ENCODE measurements around the gene EEFSEC.

Gene EEFSEC

DNA sequence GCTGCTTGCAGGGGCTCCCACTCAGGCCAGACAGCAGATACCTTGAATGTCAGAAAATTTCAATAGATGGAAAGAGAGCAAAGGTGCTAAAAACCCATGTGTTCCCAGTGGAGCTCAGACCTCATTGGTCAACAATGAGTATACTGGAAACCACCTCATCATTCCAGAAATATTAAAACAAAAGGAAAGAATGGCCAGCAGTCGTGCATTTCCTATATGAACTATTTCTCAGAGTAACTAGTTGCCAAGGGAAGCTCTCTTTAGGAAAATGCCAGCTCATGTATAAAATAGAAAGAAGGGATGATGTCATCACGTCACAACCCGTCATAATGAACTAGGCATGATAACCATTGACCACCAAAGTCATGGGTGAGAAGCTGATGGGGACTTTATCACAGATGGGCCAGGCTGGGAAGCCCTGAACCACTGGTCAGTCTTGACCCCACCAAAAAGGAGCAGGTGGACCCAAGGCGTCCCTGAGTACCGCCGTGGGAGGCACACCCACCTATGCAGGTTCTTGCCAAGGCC lies 295.9 kb downstream of the EEFSEC start:
- DNase-seq (no peak), ATAC-seq (no peak)

DNA sequence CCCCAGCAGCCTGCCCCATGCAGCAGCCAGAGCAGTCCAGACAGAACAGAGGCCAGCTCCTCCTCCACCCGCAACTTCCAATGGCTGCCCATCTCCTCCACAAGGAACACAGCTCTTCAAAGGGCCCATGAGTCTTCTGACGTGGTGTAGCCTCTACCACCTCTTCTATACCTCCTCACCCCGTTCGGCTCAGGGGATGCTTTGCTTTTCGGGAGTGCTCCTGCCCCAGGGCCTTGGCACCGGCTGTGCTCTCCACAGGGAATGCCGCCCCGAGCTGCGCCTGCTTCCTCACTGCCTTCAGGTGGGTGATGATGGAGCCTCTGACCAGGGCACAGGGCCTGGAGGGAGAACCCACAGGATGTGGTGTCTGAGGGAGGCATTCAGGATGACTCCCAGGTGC lies 298.8 kb downstream of the EEFSEC start:
- no peak for DNase-seq

DNA sequence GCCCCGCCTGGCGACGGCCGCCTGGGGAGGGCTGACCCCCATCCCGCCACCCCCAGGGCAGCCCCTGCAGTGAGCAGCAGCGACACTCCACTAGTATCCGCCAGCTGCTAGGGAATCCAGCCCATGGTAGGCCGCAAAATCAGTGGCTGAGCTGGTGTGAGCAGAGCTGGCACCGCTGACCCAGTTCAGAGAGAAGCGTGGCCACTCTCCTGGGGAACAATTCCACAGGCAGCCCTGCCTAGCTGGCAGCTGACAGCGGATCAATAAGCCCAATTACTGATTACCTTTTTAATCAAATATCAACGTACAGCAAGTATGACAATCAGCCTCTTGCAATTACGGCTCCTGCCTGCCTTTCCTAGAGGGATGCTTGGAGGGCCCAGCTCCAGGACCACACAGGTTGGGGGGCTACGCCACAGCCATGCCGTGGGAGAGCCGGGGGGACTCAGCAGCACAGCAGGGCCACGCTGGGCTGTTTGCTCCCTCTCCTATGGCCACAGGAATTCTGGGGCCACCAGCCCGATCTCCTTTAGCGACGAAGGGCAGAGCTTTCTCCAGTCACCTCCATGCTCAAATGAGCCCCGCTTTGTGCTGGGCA lies 299.5 kb downstream of the EEFSEC start:
- ATAC-seq: no peak
- no peak for DNase-seq

More for the DNA sequence above, 298.8 kb downstream of the EEFSEC start:
- no peak for ATAC-seq

DNA sequence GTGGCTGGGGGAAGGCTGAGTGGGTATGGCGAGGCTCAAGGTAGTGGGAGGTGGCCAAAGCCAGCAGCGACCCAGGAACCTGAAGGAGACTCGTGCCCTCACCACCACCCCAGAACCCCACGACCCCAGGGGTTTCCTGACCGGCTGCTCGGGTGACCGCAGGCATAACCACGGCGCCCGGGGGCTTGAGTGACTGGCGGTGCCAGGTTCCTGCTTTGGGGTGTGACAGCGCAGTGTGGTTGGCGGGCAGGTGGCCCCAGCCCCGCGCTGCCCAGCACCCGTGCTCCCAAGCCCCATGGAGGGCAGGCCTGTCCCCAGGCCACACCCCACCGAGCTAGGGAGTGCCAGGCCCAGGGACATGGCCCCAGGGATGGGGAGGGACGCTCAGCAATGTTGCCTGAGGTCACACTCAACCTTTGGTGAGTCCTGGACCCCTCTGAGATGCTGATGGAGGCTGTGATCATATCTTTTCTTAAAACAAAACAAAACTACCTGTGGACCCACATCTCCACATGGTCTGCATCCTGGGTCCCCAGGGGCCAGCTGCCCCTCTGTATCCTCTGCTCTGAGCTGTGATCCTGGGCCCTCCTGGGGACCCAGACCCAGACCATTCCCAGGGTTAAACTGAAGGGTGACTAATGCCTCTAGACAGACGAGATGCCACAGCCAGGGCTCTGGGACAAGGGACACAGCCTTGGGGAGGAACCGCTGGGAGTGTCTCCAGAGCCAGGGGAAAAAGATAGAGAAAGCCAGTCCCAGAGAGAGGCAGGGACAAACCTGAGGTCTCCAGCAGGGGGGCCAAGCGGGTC lies 300.4 kb downstream of the EEFSEC start:
- no peak for ATAC-seq

DNA sequence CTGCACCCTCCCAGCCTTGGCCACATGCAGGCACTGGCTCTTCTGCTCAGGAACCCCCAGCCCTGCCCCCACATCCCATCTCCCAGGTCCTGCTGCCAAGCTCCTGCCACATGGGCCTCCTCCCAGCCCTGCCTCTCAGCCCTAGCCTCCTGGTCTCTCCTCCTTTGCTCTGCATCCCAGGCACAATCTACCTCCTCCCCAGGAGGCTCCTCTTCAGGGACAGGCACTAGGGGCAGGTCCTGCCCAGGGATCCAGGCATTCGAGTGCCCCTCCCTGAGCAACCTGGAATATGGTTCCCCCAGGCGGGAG lies 301.0 kb downstream of the EEFSEC start:
- DNase-seq (no peak), ATAC-seq (no peak)

More for the DNA sequence above, 300.4 kb downstream of the EEFSEC start:
- DNase-seq: no peak

DNA sequence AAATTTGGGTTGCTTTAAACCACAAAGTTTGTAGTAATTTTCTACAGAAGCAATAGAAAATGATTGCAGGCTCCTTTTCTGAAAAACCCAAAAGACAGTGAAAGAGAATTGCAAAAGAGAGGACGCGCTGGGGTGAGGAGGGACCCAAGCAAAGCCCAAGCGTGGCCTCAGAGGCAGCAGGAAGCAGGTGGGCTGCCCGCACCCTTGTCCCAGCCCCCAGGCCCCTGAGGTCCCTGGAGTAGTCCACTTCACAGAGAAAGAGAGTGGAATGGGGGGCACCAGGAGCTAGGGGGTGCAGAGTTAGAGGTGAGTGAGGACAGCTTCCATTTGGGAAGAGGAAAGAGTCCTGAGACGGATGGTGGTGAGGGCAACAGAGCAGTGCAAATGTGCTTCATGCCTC lies 301.8 kb downstream of the EEFSEC start:
- DNase-seq (no peak), ATAC-seq (no peak)

DNA sequence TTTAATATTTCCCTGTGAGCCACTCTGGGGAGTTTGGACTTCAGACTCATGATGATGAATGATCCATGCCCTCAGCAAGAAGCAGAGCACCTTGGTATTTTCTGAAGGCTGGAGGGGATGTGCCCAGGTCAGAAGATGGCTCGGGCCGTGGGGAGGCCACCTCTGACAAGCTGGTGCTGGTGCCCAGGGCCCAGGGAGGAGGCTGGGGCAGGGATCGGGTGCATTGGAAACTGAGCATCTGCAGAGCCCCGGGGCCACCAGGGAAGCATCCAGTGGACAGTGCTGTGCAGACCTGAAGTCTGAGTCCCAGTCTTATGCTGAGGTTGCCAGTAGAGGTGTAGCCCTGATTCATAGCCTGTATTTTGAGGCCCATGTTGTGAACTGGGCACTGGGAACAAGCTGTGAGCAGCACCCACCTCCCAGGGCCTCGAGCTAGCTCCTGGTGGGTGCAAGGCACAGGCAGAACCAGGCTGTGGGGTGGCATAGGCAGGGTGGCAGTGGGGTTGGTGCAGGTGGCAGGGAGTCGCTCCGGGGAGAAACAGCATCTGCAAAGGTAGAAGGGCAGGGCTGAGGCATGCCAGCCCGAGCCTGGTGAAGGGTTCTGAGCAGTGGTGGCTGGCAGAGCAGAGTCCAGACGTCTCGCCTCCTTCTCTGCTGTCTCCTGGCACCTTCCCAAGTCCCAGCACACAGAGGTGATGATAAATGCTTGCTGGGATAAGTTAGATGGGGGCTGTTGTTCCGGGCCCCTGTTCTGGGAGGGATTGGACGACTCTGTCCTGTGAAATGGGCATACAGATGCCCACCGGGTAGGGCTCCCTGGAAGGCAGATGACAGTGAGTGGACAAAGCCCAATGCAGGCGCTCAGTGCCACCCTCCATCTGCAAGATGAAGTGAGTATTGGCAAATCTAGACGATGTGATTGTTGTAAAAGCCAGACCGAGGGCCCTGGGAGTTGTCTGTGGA lies 302.8 kb downstream of the EEFSEC start:
- no peak for ATAC-seq
- no peak for DNase-seq

DNA sequence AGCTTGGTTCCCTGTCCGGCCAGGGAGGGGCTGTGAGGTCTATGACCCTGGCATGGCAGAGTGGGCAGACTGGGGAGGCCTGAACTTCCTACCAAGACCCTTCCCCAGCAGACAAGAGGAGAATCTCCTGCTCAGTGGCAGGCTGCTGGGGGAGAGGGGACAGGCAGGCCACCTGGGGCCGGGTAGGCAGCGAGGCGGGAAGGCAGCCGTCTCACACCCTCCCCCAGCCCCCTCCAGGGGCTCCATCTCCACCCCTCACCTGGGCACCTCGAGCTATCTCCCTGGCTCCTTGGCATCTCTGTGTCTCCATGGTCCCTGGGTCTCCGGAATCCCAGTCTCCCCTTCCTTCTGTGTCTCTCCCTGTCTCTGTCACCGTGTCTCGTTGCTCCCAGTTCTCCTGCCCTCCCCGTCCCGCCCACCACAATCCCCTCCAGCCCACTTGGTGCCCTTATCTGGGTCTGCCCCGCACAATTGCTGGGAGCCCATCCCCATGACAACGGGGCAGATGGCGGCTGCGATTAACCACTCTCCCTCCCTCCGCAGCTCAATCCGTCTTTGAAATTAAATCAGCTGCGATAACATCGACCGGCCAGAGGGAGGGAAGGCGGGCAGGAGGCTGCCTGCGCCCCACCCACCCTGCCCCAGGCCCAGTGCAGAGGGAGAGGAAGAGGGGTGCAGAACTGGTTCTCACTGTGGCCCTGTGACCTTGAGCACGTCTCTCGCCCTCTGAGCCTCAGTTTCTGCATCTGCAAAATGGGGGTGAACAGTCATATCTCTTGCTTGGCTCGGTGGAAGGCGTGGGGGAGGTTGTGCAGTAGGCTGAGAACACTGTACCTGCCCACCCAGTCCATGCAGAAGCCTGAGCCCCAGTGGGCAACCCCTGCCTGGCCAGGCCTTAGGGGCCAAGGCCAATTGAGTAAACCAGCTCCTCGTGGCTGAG lies 303.8 kb downstream of the EEFSEC start:
- no peak for ATAC-seq
- DNase-seq: no peak

DNA sequence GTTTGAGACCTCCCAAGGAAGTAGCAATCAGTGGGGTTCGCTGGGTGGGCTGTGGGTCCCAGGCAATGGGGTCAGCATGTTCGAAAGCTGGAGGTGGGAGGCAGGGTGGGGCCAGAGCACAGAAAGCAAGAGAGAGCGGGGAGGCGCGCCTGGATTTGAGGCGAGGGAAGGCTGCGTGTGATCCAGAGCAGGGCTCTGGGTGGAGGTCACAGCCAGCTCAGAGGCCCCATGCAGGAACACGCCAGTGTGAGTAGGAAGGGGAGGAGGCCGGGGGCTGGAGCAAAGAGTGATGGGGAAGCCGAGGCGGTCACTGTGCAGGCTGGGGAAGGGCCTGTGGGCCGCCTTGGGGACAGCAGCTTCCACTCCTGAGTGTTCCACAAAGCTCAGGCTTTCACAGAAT lies 304.7 kb downstream of the EEFSEC start:
- DNase-seq: no peak
- no peak for ATAC-seq
